GM12864 (cell line): ENCODE measurements around the gene DVL2.

ENCODE experiments used
- DNase-seq: peaks from one replicate; pipeline ENCODE4 v3.0.0-alpha.2; 2011; ENCODE audit warnings: low read depth
- H3K4me3 ChIP-seq: 2 replicates; pipeline ENCODE4 v1.5.1; 2011; ENCODE audit warnings: mild to moderate bottlenecking, low read depth, low read length, control low read depth
- CTCF ChIP-seq: IDR thresholded peaks from 2 replicates; pipeline ENCODE4 v1.5.1; 2011; ENCODE audit warnings: low read depth, mild to moderate bottlenecking, moderate library complexity, low read length, control low read depth, inconsistent platforms; ENCODE audit errors: missing control alignments

The DVL2 gene

GRCh38 chr17:7226721-7227710, 7.3 kb downstream of the DVL2 start:
- TF ChIP-seq CTCF: no peak
- DNase-seq: no peak
- H3K4me3 ChIP-seq: no peak overlapping the region

GRCh38 chr17:7225711-7226331, 8.5 kb downstream of the DVL2 start:
- DNase-seq: no peak
- no peak for TF ChIP-seq CTCF
- H3K4me3 ChIP-seq: no peak overlapping the region

GRCh38 chr17:7224661-7225111, 9.6 kb downstream of the DVL2 start:
- no peak for DNase-seq
- no peak overlapping the region for H3K4me3 ChIP-seq
- no peak for TF ChIP-seq CTCF

- no peak for DNase-seq
- no peak overlapping the region for H3K4me3 ChIP-seq
- no peak for TF ChIP-seq CTCF
Measured at GRCh38 chr17:7224110-7224509, 10.2 kb downstream of the DVL2 start.

- no peak overlapping the region for H3K4me3 ChIP-seq
- DNase-seq: no peak
- TF ChIP-seq CTCF: no peak
Measured at GRCh38 chr17:7223375-7223774, 10.9 kb downstream of the DVL2 start.

- TF ChIP-seq CTCF: no peak
- no peak overlapping the region for H3K4me3 ChIP-seq
- DNase-seq: no peak
Measured at GRCh38 chr17:7222972-7223292, 11.4 kb downstream of the DVL2 start.
